GM12801 (cell line): ENCODE results near the gene OR8U1.

Experiments
- CTCF ChIP-seq: IDR thresholded peaks from one replicate; pipeline ENCODE4 v1.5.1; 2011; ENCODE audit warnings: control low read depth; ENCODE audit not compliant: insufficient read length; ENCODE audit errors: extremely low read depth

OR8U1 gene

GRCh38 chr11:56375324-56375723 lies at the start of gene OR8U1:
TSS of gene OR8U1 (plus strand) at chr11:56375624. CDS start at chr11:56375624, 0 bp downstream.
- no peak for TF ChIP-seq CTCF

GRCh38 chr11:56331861-56332491 lies 43.4 kb upstream of the OR8U1 start:
- TF ChIP-seq CTCF, result no peak

GRCh38 chr11:56333156-56333555 lies 42.3 kb upstream of the OR8U1 start:
- TF ChIP-seq CTCF, result no peak

GRCh38 chr11:56340289-56340688 lies 35.1 kb upstream of the OR8U1 start:
- no peak for TF ChIP-seq CTCF

GRCh38 chr11:56345739-56346138 lies 29.7 kb upstream of the OR8U1 start, which contains the start of gene OR8K1:
TSS of gene OR8K1 (plus strand) at chr11:56346039. CDS start at chr11:56346039, 0 bp downstream.
- no peak for TF ChIP-seq CTCF

- no peak for TF ChIP-seq CTCF
Measured at GRCh38 chr11:56353991-56354390, 21.4 kb upstream of the OR8U1 start, which contains the start of gene OR8J1. TSS of gene OR8J1 (plus strand) at chr11:56354291. CDS start at chr11:56360247, 5,956 bp downstream.

GRCh38 chr11:56380120-56380519 lies 4.7 kb downstream of the OR8U1 start:
- TF ChIP-seq CTCF, result no peak
